Natural killer cell (primary cell): Measurements from ENCODE around the gene YAP1. TPM values are rescaled to one million over a fixed set of nuclear protein-coding genes. Genes with fewer than 3 reads are reported as not detected.

ENCODE experiments used
- ATAC-seq, 3 donors: fragments of 150-1000 bp in 2 of 3; fragments of 200-7000 bp in 1 of 3; cut with Tn5 transposase; 1 replicate in 1 of 3; 2 replicates in 2 of 3; pipeline ENCODE4 v1.10.0; 2021; ENCODE audit warnings: mild to moderate bottlenecking in 2 of 3, moderate library complexity in 2 of 3
- DNase-seq, 2 donors: peaks; one replicate each; pipeline versions ENCODE4 v3.0.0 to v3.0.0-alpha.2; 2013 to 2021; ENCODE audit warnings: mixed read lengths in 1 of 2
- H3K27ac ChIP-seq: one replicate; pipeline ENCODE4 v1.5.1; 2013; ENCODE audit warnings: mild to moderate bottlenecking, low read length
- H3K27me3 ChIP-seq: one replicate; pipeline ENCODE4 v1.6.1; 2013; ENCODE audit warnings: low read length; ENCODE audit not compliant: control insufficient read depth, insufficient read depth
- H3K36me3 ChIP-seq: one replicate; pipeline ENCODE4 v1.6.1; 2013; ENCODE audit warnings: low read length; ENCODE audit not compliant: control insufficient read depth, insufficient read depth
- H3K4me1 ChIP-seq: one replicate; pipeline ENCODE4 v1.6.1; 2013; ENCODE audit warnings: low read length; ENCODE audit not compliant: control insufficient read depth, insufficient read depth
- H3K4me3 ChIP-seq: one replicate; pipeline ENCODE4 v1.5.1; 2013; ENCODE audit warnings: low read length
- H3K9me3 ChIP-seq: one replicate; pipeline ENCODE4 v1.6.1; 2013; ENCODE audit warnings: low read length; ENCODE audit not compliant: control insufficient read depth, insufficient read depth
- H3K27ac Mint-ChIP-seq, 2 donors: one replicate each; pipeline ENCODE4 v1.8.0; 2022; ENCODE audit warnings: mild to moderate bottlenecking in 2 of 2, mixed read lengths in 2 of 2, moderate library complexity in 1 of 2
- H3K27me3 Mint-ChIP-seq, 2 donors: one replicate each; pipeline ENCODE4 v1.8.0; 2022; ENCODE audit warnings: low read depth in 2 of 2, mixed read lengths in 2 of 2
- H3K36me3 Mint-ChIP-seq: one replicate; pipeline ENCODE4 v1.8.0; 2022; ENCODE audit warnings: mixed read lengths
- H3K4me1 Mint-ChIP-seq, 2 donors: one replicate each; pipeline ENCODE4 v1.8.0; 2022; ENCODE audit warnings: mixed read lengths in 2 of 2
- H3K4me3 Mint-ChIP-seq: one replicate; pipeline ENCODE4 v1.8.0; 2022; ENCODE audit warnings: mild to moderate bottlenecking, moderate library complexity, mixed read lengths
- H3K9me3 Mint-ChIP-seq, 2 donors: one replicate each; pipeline ENCODE4 v1.8.0; 2022; ENCODE audit warnings: mixed read lengths in 2 of 2
- CTCF ChIP-seq: fragments of 200-600 bp; IDR thresholded peaks from one replicate; pipeline ENCODE4 v1.8.0; 2022; ENCODE audit warnings: antibody characterized with exemption
- WGBS: methylation state at CpG from one replicate; pipeline ENCODE4 v1.1.7; 2013; ENCODE audit warnings: missing lambda C conversion rate; ENCODE audit not compliant: insufficient coverage; 5-methylcytosine and 5-hydroxymethylcytosine counted together
- intact Hi-C: fragments of 100-400 bp; cut with micrococcal nuclease; formaldehyde crosslinking; loops from one replicate; pipeline ENCODE4 v1.14.2; 2022
- total RNA-seq, 4 donors: library from RNA; stranded (reverse); fragments of 120-200 nt in 1 of 4; gene quantifications; one replicate each; pipeline versions ENCODE4 v1.2.3 to v1.2.4, GENCODE V29; 2013 to 2022

Gene YAP1
- total RNA-seq, 3 donors from 2014 or later (not counting 1 experiment from before 2014, with no cell fraction given), result not detected

- intact Hi-C loops, result no loop called here
- H3K9me3 Mint-ChIP-seq, result no peaks in the 10 kb centered on the region
Measured at GRCh38 chr11:102274628-102275027, 164.4 kb downstream of the YAP1 start.

GRCh38 chr11:102276362-102276761 lies 166.1 kb downstream of the YAP1 start:
- no peak overlapping the region for H3K27ac Mint-ChIP-seq
- no peak for DNase-seq
- no peaks in the 10 kb centered on the region for H3K9me3 Mint-ChIP-seq
- Histone ChIP-seq H3K27me3 (peaks cover 3% of the 10 kb centered on the region), H3K4me1 (no peaks in the 10 kb centered on the region), H3K4me3 (no peak overlapping the region), H3K27ac (no peak overlapping the region), H3K36me3 (no peaks in the 10 kb centered on the region), H3K9me3 (no peaks in the 10 kb centered on the region)
- WGBS, result 67% methylated on average over 4 of the region's 4 CpGs
- peaks cover 0 to 6% of the 10 kb centered on the region in 2 donors for H3K4me1 Mint-ChIP-seq
- H3K4me3 Mint-ChIP-seq, result no peak overlapping the region
- intact Hi-C loops, result no loop called here
- H3K36me3 Mint-ChIP-seq, result no peaks in the 10 kb centered on the region
- peaks cover 40 to 65% of the 10 kb centered on the region in 2 donors for H3K27me3 Mint-ChIP-seq
- ATAC-seq, result no peak
- TF ChIP-seq CTCF, result no peak

More at GRCh38 chr11:102274628-102275027, 164.4 kb downstream of the YAP1 start:
- H3K36me3 Mint-ChIP-seq, result no peaks in the 10 kb centered on the region
- Histone ChIP-seq H3K27ac (no peak overlapping the region), H3K9me3 (no peaks in the 10 kb centered on the region), H3K36me3 (no peaks in the 10 kb centered on the region), H3K4me3 (no peak overlapping the region), H3K4me1 (no peaks in the 10 kb centered on the region), H3K27me3 (peaks cover 9% of the 10 kb centered on the region)
- WGBS, result 84% methylated on average over 2 of the region's 3 CpGs
- ATAC-seq (no peak), DNase-seq (no peak)
- peaks cover 0 to 3% of the 10 kb centered on the region in 2 donors for H3K4me1 Mint-ChIP-seq
- TF ChIP-seq CTCF, result no peak
- no peak overlapping the region for H3K4me3 Mint-ChIP-seq
- peaks cover 40 to 64% of the 10 kb centered on the region in 2 donors for H3K27me3 Mint-ChIP-seq
- H3K27ac Mint-ChIP-seq, result no peak overlapping the region

GRCh38 chr11:102276783-102277182 lies 166.5 kb downstream of the YAP1 start:
- intact Hi-C loops, result no loop called here
- H3K4me1 Mint-ChIP-seq, result peaks cover 0 to 6% of the 10 kb centered on the region in 2 donors
- Histone ChIP-seq H3K4me3 (no peak overlapping the region), H3K27me3 (peaks cover 3% of the 10 kb centered on the region), H3K27ac (no peak overlapping the region), H3K36me3 (no peaks in the 10 kb centered on the region), H3K4me1 (no peaks in the 10 kb centered on the region), H3K9me3 (no peaks in the 10 kb centered on the region)
- H3K27ac Mint-ChIP-seq, result no peak overlapping the region
- ATAC-seq (no peak), DNase-seq (no peak)
- no peak for TF ChIP-seq CTCF
- H3K9me3 Mint-ChIP-seq, result no peaks in the 10 kb centered on the region
- H3K27me3 Mint-ChIP-seq, result peaks cover 36 to 61% of the 10 kb centered on the region in 2 donors
- no peak overlapping the region for H3K4me3 Mint-ChIP-seq
- H3K36me3 Mint-ChIP-seq, result no peaks in the 10 kb centered on the region
- WGBS, result 69% methylated on average over 3 of the region's 3 CpGs

- no peaks in the 10 kb centered on the region for H3K4me1 ChIP-seq
- no peaks in the 10 kb centered on the region for H3K9me3 ChIP-seq
- Mint-ChIP-seq H3K9me3 (no peaks in the 10 kb centered on the region), H3K27me3 (peaks cover 21 to 37% of the 10 kb centered on the region in 2 donors), H3K4me3 (no peak overlapping the region), H3K27ac (no peak overlapping the region), H3K4me1 (peaks cover 0 to 6% of the 10 kb centered on the region in 2 donors), H3K36me3 (no peaks in the 10 kb centered on the region)
- H3K4me3 ChIP-seq, result no peak overlapping the region
- ATAC-seq, result no peak
- TF ChIP-seq CTCF, result no peak
- intact Hi-C loops, result no loop called here
- no peaks in the 10 kb centered on the region for H3K36me3 ChIP-seq
- H3K27me3 ChIP-seq, result peaks cover 3% of the 10 kb centered on the region
- H3K27ac ChIP-seq, result no peak overlapping the region
- WGBS, result 38% methylated on average over 11 of the region's 13 CpGs
- no peak for DNase-seq
Measured at GRCh38 chr11:102279641-102280170, 169.5 kb downstream of the YAP1 start.
